ENCODE measurements around the gene PIGK.

- TF ChIP-seq CTCF (IDR thresholded peaks at IDR 0.05; ENCODE audit: low read depth, low read length, poor library complexity, severe bottlenecking): no peak
- TF ChIP-seq EZH2phosphoT487 (IDR thresholded peaks at IDR 0.05; ENCODE audit: borderline replicate concordance, low read length): no peak
Measured at GRCh38 chr1:77156214-77156613, 63.0 kb downstream of the PIGK start.
